KMS-11 (cell line): ENCODE results near the gene FAHD2A.

Experiments
- H2AFZ ChIP-seq: fragments of 200-600 bp; sonication (generic); 2 replicates; pipeline ENCODE4 v1.6.1; 2016; ENCODE audit warnings: antibody characterized with exemption, mixed run types, low read depth
- H3K27ac ChIP-seq: fragments of 200-600 bp; sonication (generic); 2 replicates; pipeline ENCODE4 v1.6.1; 2016; ENCODE audit warnings: mild to moderate bottlenecking, mixed run types
- H3K27me3 ChIP-seq: fragments of 200-600 bp; sonication (generic); 2 replicates; pipeline ENCODE4 v1.6.1; 2017; ENCODE audit warnings: mild to moderate bottlenecking, low read depth, mixed run types, moderate library complexity; ENCODE audit not compliant: insufficient read depth
- H3K36me3 ChIP-seq: fragments of 200-600 bp; sonication (generic); 2 replicates; pipeline ENCODE4 v1.6.1; 2017; ENCODE audit warnings: mild to moderate bottlenecking, mixed run types; ENCODE audit not compliant: insufficient read depth
- H3K4me1 ChIP-seq: fragments of 200-600 bp; sonication (generic); 2 replicates; pipeline ENCODE4 v1.6.1; 2016; ENCODE audit warnings: mild to moderate bottlenecking, low read depth, mixed run types; ENCODE audit not compliant: poor library complexity, severe bottlenecking
- H3K4me2 ChIP-seq: fragments of 200-600 bp; sonication (generic); 2 replicates; pipeline ENCODE4 v1.7.0; 2016; ENCODE audit warnings: mild to moderate bottlenecking, mixed run types
- H3K4me3 ChIP-seq: fragments of 200-600 bp; sonication (generic); IDR thresholded peaks from 2 replicates; pipeline ENCODE4 v1.6.1; 2017; ENCODE audit warnings: low read depth, low read length, mixed read lengths; ENCODE audit not compliant: insufficient read depth
- H3K79me2 ChIP-seq: fragments of 200-600 bp; sonication (generic); 2 replicates; pipeline ENCODE4 v1.6.1; 2016; ENCODE audit warnings: low read depth, mixed run types; ENCODE audit not compliant: insufficient read depth
- H3K9ac ChIP-seq: fragments of 200-600 bp; sonication (generic); 2 replicates; pipeline ENCODE4 v1.6.1; 2016; ENCODE audit warnings: mild to moderate bottlenecking, mixed run types
- H4K20me1 ChIP-seq: fragments of 200-600 bp; sonication (generic); 2 replicates; pipeline ENCODE4 v1.6.1; 2016; ENCODE audit warnings: mild to moderate bottlenecking, mixed run types; ENCODE audit not compliant: insufficient read depth
- CTCF ChIP-seq: fragments of 200-600 bp; sonication (generic); conservative IDR thresholded peaks from 2 replicates; pipeline ENCODE4 v1.6.1; 2017; ENCODE audit warnings: low read depth, mild to moderate bottlenecking, antibody characterized with exemption, low read length, moderate library complexity, mixed read lengths

The FAHD2A gene

GRCh38 chr2:95388856-95389244 lies 13.7 kb upstream of the FAHD2A start:
- Histone ChIP-seq H3K27me3 (no peaks in the 10 kb centered on the region), H3K27ac (no peak overlapping the region), H4K20me1 (no peaks in the 10 kb centered on the region), H3K4me1 (no peaks in the 10 kb centered on the region), H3K4me2 (no peak overlapping the region), H2AFZ (no peak overlapping the region), H3K79me2 (no peaks in the 10 kb centered on the region), H3K36me3 (no peaks in the 10 kb centered on the region), H3K4me3 (no peak overlapping the region), H3K9ac (no peak overlapping the region)
- TF ChIP-seq CTCF = no peak

- no peak overlapping the region for H3K9ac ChIP-seq
- H3K4me1 ChIP-seq = no peaks in the 10 kb centered on the region
- no peaks in the 10 kb centered on the region for H3K79me2 ChIP-seq
- peak; percentile 47 for TF ChIP-seq CTCF
- H3K27ac ChIP-seq = no peak overlapping the region
- no peaks in the 10 kb centered on the region for H3K27me3 ChIP-seq
- H3K4me3 ChIP-seq = no peak overlapping the region
- no peak overlapping the region for H3K4me2 ChIP-seq
- no peaks in the 10 kb centered on the region for H3K36me3 ChIP-seq
- no peak overlapping the region for H2AFZ ChIP-seq
- no peaks in the 10 kb centered on the region for H4K20me1 ChIP-seq
These were observed 13.0 kb upstream of the FAHD2A start for GRCh38 chr2:95389245-95390119.

- Histone ChIP-seq H3K79me2 (no peaks in the 10 kb centered on the region), H2AFZ (no peak overlapping the region), H3K4me2 (no peak overlapping the region), H3K36me3 (no peaks in the 10 kb centered on the region), H3K27me3 (no peaks in the 10 kb centered on the region), H3K4me1 (no peaks in the 10 kb centered on the region), H3K27ac (no peak overlapping the region), H4K20me1 (no peaks in the 10 kb centered on the region), H3K9ac (no peak overlapping the region), H3K4me3 (no peak overlapping the region)
- TF ChIP-seq CTCF = no peak
These were observed 12.1 kb upstream of the FAHD2A start for GRCh38 chr2:95390272-95390880.

GRCh38 chr2:95390881-95391321 lies 11.6 kb upstream of the FAHD2A start:
- Histone ChIP-seq H3K9ac (no peak overlapping the region), H3K4me2 (no peak overlapping the region), H3K4me3 (no peak overlapping the region), H3K27ac (no peak overlapping the region), H3K36me3 (no peaks in the 10 kb centered on the region), H3K27me3 (no peaks in the 10 kb centered on the region), H3K4me1 (no peaks in the 10 kb centered on the region), H4K20me1 (no peaks in the 10 kb centered on the region), H2AFZ (no peak overlapping the region), H3K79me2 (no peaks in the 10 kb centered on the region)
- TF ChIP-seq CTCF = no peak
